OCI-LY7 (cell line): ENCODE data around the gene ELFN1. TPM values are rescaled to one million over a fixed set of nuclear protein-coding genes. Genes with fewer than 3 reads are reported as not detected.

Experiments used
- BruUV-seq: library from RNA; stranded (reverse); fragments of 400-500 nt; replicated peaks from 2 replicates; lab custom pipeline; 2021; lab: Mats Ljungman, UMichigan
- CTCF ChIA-PET: fragments of 300-600 bp; sonication (Branson Sonifier 250); formaldehyde crosslinking; loops from one replicate; lab custom pipeline; 2022; ENCODE audit warnings: antibody characterized with exemption; ENCODE audit not compliant: unreplicated experiment; lab: Charles Lee
- POLR2A ChIA-PET: fragments of 300-600 bp; sonication (Branson Sonifier 250); formaldehyde crosslinking; loops from one replicate; lab custom pipeline; 2022; ENCODE audit warnings: antibody characterized with exemption; lab: Charles Lee
- DNase-seq: peaks from one replicate; pipeline ENCODE4 v3.0.0-alpha.2; 2015; ENCODE audit warnings: low spot score
- H2AFZ ChIP-seq: fragments of 200-600 bp; sonication (generic), shearing (Covaris generic); 2 replicates; pipeline ENCODE4 v1.6.1; 2014; ENCODE audit warnings: mild to moderate bottlenecking, antibody characterized with exemption, low read length, moderate library complexity
- H3K27ac ChIP-seq: fragments of 200-600 bp; sonication (generic); 2 replicates; pipeline ENCODE4 v1.5.1; 2014; ENCODE audit warnings: mixed run types, low read depth, mild to moderate bottlenecking, moderate library complexity, low read length, inconsistent platforms; ENCODE audit not compliant: poor library complexity, severe bottlenecking
- H3K36me3 ChIP-seq: fragments of 200-600 bp; sonication (generic); 2 replicates; pipeline ENCODE4 v1.6.1; 2014; ENCODE audit warnings: mild to moderate bottlenecking, antibody characterized with exemption, low read length, moderate library complexity, mixed read lengths; ENCODE audit not compliant: insufficient read depth
- H3K4me1 ChIP-seq: fragments of 200-600 bp; sonication (generic); 2 replicates; pipeline ENCODE4 v1.5.1; 2014; ENCODE audit warnings: mild to moderate bottlenecking, low read length; ENCODE audit not compliant: insufficient read depth, poor library complexity, severe bottlenecking
- H3K4me2 ChIP-seq: fragments of 200-600 bp; sonication (generic); 2 replicates; pipeline ENCODE4 v1.6.1; 2014; ENCODE audit warnings: mild to moderate bottlenecking, low read length
- H3K4me3 ChIP-seq: fragments of 200-600 bp; sonication (generic); 2 replicates; pipeline ENCODE4 v1.5.1; 2014; ENCODE audit warnings: mild to moderate bottlenecking, low read depth, low read length; ENCODE audit not compliant: poor library complexity, severe bottlenecking
- H3K79me2 ChIP-seq: fragments of 200-600 bp; sonication (generic); 2 replicates; pipeline ENCODE4 v1.6.1; 2016; ENCODE audit warnings: low read depth, mild to moderate bottlenecking, low read length, moderate library complexity, mixed read lengths; ENCODE audit not compliant: insufficient read depth
- H3K9me2 ChIP-seq: fragments of 200-600 bp; sonication (generic); 2 replicates; pipeline ENCODE4 v1.6.1; 2016; ENCODE audit warnings: mild to moderate bottlenecking, low read length, mixed read lengths; ENCODE audit not compliant: insufficient read depth
- H3K9me3 ChIP-seq: fragments of 200-600 bp; sonication (generic); 2 replicates; pipeline ENCODE4 v1.6.1; 2014; ENCODE audit warnings: mild to moderate bottlenecking, mixed run types, low read length, mixed read lengths
- H4K20me1 ChIP-seq: fragments of 200-600 bp; sonication (generic); 2 replicates; pipeline ENCODE4 v1.6.1; 2014; ENCODE audit warnings: mild to moderate bottlenecking, antibody characterized with exemption, low read length, moderate library complexity, mixed read lengths; ENCODE audit not compliant: insufficient read depth
- CTCF ChIP-seq: fragments of 200-600 bp; sonication (generic); conservative IDR thresholded peaks from 2 replicates; pipeline ENCODE4 v1.5.1; 2014; ENCODE audit warnings: mild to moderate bottlenecking, antibody characterized with exemption, low read length, moderate library complexity, mixed read lengths
- EZH2phosphoT487 ChIP-seq: fragments of 200-600 bp; sonication (generic); IDR thresholded peaks from 2 replicates; pipeline ENCODE4 v1.6.1; 2018; ENCODE audit warnings: low read depth, borderline replicate concordance, mild to moderate bottlenecking, mixed run types, antibody characterized with exemption, low read length, moderate library complexity, mixed read lengths
- intact Hi-C: fragments of 100-400 bp; cut with micrococcal nuclease; formaldehyde crosslinking; loops from one replicate; pipeline ENCODE4 v1.10.0; 2022; ENCODE audit not compliant: unreplicated experiment
- total RNA-seq, 2 experiments: library from RNA; depleted of rRNA in 1 of 2; stranded (reverse); fragments of >200 nt in 1 of 2; shearing (Covaris generic) in 1 of 2; gene quantifications; 2 replicates each; pipeline ENCODE4 v1.2.3, GENCODE V29; 2014 to 2022

The ELFN1 gene
- total RNA-seq, 2 experiments from 2014 or later = not detected

GRCh38 chr7:1665549-1666316, 4.3 kb upstream of the ELFN1 start:
- Histone ChIP-seq H3K4me2 (no peak overlapping the region), H4K20me1 (no peaks in the 10 kb centered on the region), H3K36me3 (no peaks in the 10 kb centered on the region), H3K4me1 (no peaks in the 10 kb centered on the region), H3K4me3 (no peak overlapping the region), H2AFZ (no peak overlapping the region), H3K9me2 (no peaks in the 10 kb centered on the region), H3K79me2 (no peaks in the 10 kb centered on the region), H3K9me3 (no peaks in the 10 kb centered on the region), H3K27ac (no peak overlapping the region)
- intact Hi-C loops = loop anchor here (10.0 kb wide), 1 partner anchor 91 kb away; the partner anchor contains the start of gene PSMG3
- TF ChIP-seq EZH2phosphoT487 (no peak), CTCF (no peak)
- no TSS peak for BruUV-seq
- no peak for DNase-seq
- ChIA-PET POLR2A (no interaction called here), CTCF (no interaction called here)

- Histone ChIP-seq H3K4me3 (no peak overlapping the region), H3K4me2 (no peak overlapping the region), H2AFZ (no peak overlapping the region), H3K27ac (no peak overlapping the region), H3K79me2 (no peaks in the 10 kb centered on the region), H3K9me3 (no peaks in the 10 kb centered on the region), H3K4me1 (no peaks in the 10 kb centered on the region), H3K36me3 (no peaks in the 10 kb centered on the region), H4K20me1 (no peaks in the 10 kb centered on the region), H3K9me2 (no peaks in the 10 kb centered on the region)
- POLR2A ChIA-PET = no interaction called here
- intact Hi-C loops = loop anchor here (10.0 kb wide), 1 partner anchor 92 kb away; the partner anchor contains the start of gene PSMG3
- DNase-seq = no peak
- CTCF ChIA-PET = no interaction called here
- TF ChIP-seq EZH2phosphoT487 = no peak
- TF ChIP-seq CTCF = no peak
- no TSS peak for BruUV-seq
These were observed 3.7 kb upstream of the ELFN1 start for GRCh38 chr7:1666317-1666822.
